Stimulated activated CD8-positive, alpha-beta memory T cell treated with anti-CD3 and anti-CD28 coated beads, Interleukin-4, amount 100 ng/mL, for 1 hour (primary cell): ENCODE measurements around the gene XPR1.

Experiments
- DNase-seq, 2 donors: peaks; one replicate each; pipeline ENCODE4 v3.0.0-alpha.2; 2020; ENCODE audit warnings: low read depth in 2 of 2, low spot score in 1 of 2

XPR1 gene

DNA sequence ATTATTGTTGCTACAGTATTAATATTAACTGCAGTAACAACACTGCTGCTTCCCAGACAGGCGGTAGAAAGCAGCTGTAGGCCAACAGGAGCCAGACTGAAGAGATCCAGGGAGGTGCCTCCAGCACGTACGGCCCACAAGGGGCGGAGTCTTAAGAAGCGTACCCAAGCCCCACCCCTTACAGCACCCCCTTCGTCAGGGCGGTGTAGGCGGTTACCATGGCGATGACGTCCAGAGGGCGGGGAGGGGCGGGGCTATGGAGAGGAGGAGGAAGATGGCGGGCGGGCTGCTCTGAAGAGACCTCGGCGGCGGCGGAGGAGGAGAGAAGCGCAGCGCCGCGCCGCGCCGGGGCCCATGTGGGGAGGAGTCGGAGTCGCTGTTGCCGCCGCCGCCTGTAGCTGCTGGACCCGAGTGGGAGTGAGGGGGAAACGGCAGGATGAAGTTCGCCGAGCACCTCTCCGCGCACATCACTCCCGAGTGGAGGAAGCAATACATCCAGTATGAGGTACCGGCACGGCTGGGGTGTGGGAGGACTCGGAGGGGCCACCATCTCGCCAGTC lies at the start of gene XPR1:
XPR1 (plus strand) TSS at position 257 of the 560 bp plus-strand sequence; CDS start at position 437, 180 bp downstream.
- DNase-seq, result peak; percentile 98

DNA sequence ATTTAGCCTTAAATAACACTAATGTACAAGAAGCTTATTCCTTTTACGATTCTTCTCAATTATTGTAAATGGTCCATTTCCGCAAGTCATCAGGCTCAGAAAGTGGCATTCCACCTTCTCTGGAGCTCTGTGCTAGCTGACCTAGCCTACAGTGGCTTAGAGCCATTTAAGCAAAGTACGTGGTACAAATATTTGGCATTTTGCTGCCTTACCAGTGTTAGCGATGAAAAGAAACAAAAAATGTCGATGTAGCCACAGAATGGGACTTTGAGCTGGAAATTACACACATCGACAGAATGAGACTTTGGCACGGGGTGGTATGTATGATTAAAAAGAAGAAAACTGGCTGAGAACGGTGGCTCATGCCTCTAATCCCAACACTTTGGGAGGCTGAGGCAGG lies 47.0 kb upstream of the XPR1 start:
- no peak for DNase-seq

- no peak for DNase-seq
These were observed 45.8 kb upstream of the XPR1 start for GRCh38 chr1:180585994-180586359.

- DNase-seq, result no peak
These were observed 45.1 kb upstream of the XPR1 start for GRCh38 chr1:180586671-180587155.

- no peak for DNase-seq
These were observed 43.7 kb upstream of the XPR1 start for GRCh38 chr1:180588121-180588520.

- DNase-seq, result no peak
These were observed 40.9 kb upstream of the XPR1 start for GRCh38 chr1:180590889-180591288.

DNA sequence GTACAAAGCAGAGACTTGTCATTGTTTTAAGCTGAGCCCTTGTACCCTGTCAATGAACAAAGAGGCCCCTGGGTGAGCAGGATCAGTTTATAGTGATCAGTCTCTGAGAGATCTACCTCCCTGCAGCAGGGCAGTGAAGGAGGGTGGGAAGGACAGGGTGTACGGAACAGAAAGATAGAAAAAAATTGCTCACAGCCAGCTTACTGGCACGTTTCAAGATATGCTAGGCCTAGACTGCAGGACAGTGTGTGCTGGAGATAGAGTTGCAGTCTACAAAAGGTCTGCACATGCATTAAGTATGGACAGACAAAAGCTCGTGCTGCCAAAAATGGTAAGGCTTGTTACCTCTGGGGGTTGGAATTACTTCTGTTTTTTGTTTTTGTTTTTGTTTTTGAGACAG lies 38.4 kb upstream of the XPR1 start:
- DNase-seq, result no peak

GRCh38 chr1:180594723-180595122 lies 37.1 kb upstream of the XPR1 start:
- DNase-seq, result no peak

GRCh38 chr1:180595966-180596365 lies 35.9 kb upstream of the XPR1 start:
- no peak for DNase-seq

DNA sequence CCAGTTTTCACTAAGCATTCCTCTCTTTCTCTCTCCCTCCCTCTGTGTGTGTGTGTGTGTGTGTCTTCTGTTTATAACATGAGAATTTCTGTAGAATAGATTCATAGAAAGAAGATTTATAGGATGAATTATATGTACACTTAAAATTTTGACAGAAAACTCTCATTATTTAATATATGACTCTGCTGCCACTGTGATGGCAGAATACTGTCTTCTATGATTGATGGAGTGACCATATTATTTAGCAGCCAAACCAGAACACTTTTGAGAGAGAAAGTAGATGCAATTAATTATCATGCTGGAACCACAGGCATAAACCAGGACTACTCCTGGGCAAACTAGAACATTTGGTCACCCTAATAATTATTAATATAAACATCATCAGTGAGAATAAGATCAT lies 34.3 kb upstream of the XPR1 start:
- no peak for DNase-seq

- DNase-seq, result no peak
These were observed 33.4 kb upstream of the XPR1 start for GRCh38 chr1:180598333-180598974.

- no peak for DNase-seq
These were observed 31.5 kb upstream of the XPR1 start for GRCh38 chr1:180600343-180600742.

GRCh38 chr1:180601512-180601911 lies 30.3 kb upstream of the XPR1 start:
- DNase-seq, result no peak

- DNase-seq, result no peak
These were observed 28.5 kb upstream of the XPR1 start for GRCh38 chr1:180603223-180603849.

GRCh38 chr1:180603850-180604226 lies 28.0 kb upstream of the XPR1 start:
- DNase-seq, result no peak

DNA sequence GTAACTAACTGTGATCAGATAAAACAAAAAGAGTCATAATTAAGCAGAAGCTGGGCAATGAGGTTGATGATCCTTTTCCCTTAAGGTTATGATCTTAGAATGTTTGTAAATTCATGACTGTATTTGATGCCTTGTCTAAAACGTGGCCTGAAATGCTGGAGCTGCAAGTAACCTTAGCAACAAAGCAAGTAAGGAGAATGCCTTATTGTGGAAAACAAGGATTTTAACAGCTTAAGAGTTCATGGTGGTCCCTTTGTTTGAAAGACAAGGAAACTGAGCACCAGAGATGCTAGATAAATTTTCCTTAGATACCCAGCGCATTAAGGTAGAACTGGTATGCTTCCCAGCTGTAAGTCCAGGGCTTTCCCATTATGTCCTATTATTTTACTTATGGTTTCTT lies 25.7 kb upstream of the XPR1 start:
- DNase-seq, result no peak

GRCh38 chr1:180609643-180610555 lies 21.9 kb upstream of the XPR1 start:
- no peak for DNase-seq

- no peak for DNase-seq
These were observed 21.2 kb upstream of the XPR1 start for GRCh38 chr1:180610556-180611015.

GRCh38 chr1:180611016-180611930 lies 20.5 kb upstream of the XPR1 start:
- DNase-seq, result no peak

GRCh38 chr1:180612632-180613031 lies 19.2 kb upstream of the XPR1 start:
- no peak for DNase-seq
